IPS-NIHi7 (cell line): ENCODE data around the gene UBXN6.

Experiments
- DNase-seq: peaks from one replicate; pipeline ENCODE4 v3.0.0; 2012; ENCODE audit warnings: mixed read lengths; ENCODE audit errors: extremely low spot score

The UBXN6 gene

GRCh38 chr19:4456843-4457653, 546 bp downstream of the UBXN6 start:
- DNase-seq = peak; percentile 90

- DNase-seq = peak; percentile 22
Observed at GRCh38 chr19:4456476-4456842, 1.1 kb downstream of the UBXN6 start.

GRCh38 chr19:4455719-4456475, 1.7 kb downstream of the UBXN6 start:
- peak; percentile 12 for DNase-seq

GRCh38 chr19:4454747-4455718, 2.6 kb downstream of the UBXN6 start:
- DNase-seq = peak; percentile 8

- DNase-seq = no peak
Observed at GRCh38 chr19:4453232-4454179, 4.1 kb downstream of the UBXN6 start.

GRCh38 chr19:4452230-4452990, 5.2 kb downstream of the UBXN6 start:
- no peak for DNase-seq

- no peak for DNase-seq
Observed at GRCh38 chr19:4449639-4450028, 8.0 kb downstream of the UBXN6 start.

- DNase-seq = peak; percentile 35
Observed at GRCh38 chr19:4449022-4449638, 8.5 kb downstream of the UBXN6 start.

- DNase-seq = peak; percentile 9
Observed at GRCh38 chr19:4448147-4448985, 9.2 kb downstream of the UBXN6 start.

GRCh38 chr19:4447327-4448146, 10.1 kb downstream of the UBXN6 start:
- peak; percentile 11 for DNase-seq

GRCh38 chr19:4446704-4447200, 10.8 kb downstream of the UBXN6 start:
- DNase-seq = peak; percentile 9

- peak; percentile 11 for DNase-seq
Observed at GRCh38 chr19:4445963-4446703, 11.5 kb downstream of the UBXN6 start.

GRCh38 chr19:4444765-4445741, 12.5 kb downstream of the UBXN6 start:
- peak; percentile 10 for DNase-seq

GRCh38 chr19:4443966-4444764, 13.4 kb downstream of the UBXN6 start:
- DNase-seq = no peak

GRCh38 chr19:4443188-4443587, 14.4 kb downstream of the UBXN6 start:
- no peak for DNase-seq
